HepG2 (cell line): ENCODE data around the gene ZCCHC4. TPM values are rescaled to one million over a fixed set of nuclear protein-coding genes. Genes with fewer than 3 reads are reported as not detected.
A peak's percentile ranks its signal among the peaks of the same experiment; 100 is the strongest.

Experiments
- CREB3 ChIP-seq: sonication (generic); formaldehyde crosslinking; IDR thresholded peaks from 2 replicates; pipeline ENCODE4 v1.5.0; 2020; ENCODE audit warnings: missing genetic modification reagents
- CSRNP2 ChIP-seq: sonication (generic); formaldehyde crosslinking; conservative IDR thresholded peaks from 2 replicates; pipeline ENCODE4 v1.8.0; 2022; ENCODE audit warnings: low read depth, missing genetic modification reagents
- GATAD1 ChIP-seq: IDR thresholded peaks from 2 replicates; pipeline ENCODE4 v1.6.1; 2016; ENCODE audit warnings: missing genetic modification reagents, missing compliant biosample characterization
- HNRNPUL1 ChIP-seq: fragments of 200-400 bp; formaldehyde crosslinking; IDR thresholded peaks from 2 replicates; pipeline ENCODE4 v1.6.1; 2017; ENCODE audit warnings: low read depth, mild to moderate bottlenecking, low read length, moderate library complexity
- KDM5A ChIP-seq: fragments of 200-600 bp; sonication (generic); IDR thresholded peaks from 2 replicates; pipeline ENCODE4 v1.7.0; 2018; ENCODE audit warnings: antibody characterized with exemption, mild to moderate bottlenecking, low read length, borderline replicate concordance
- MED1 ChIP-seq: sonication (generic); formaldehyde crosslinking; IDR thresholded peaks from 2 replicates; pipeline ENCODE4 v1.4.0; 2020; ENCODE audit warnings: missing genetic modification reagents
- MXI1 ChIP-seq: IDR thresholded peaks from 3 replicates; pipeline ENCODE4 v1.6.1; 2012; ENCODE audit warnings: low read depth, low read length, inconsistent platforms, borderline replicate concordance
- PAX8 ChIP-seq: sonication (generic); formaldehyde crosslinking; IDR thresholded peaks from 2 replicates; pipeline ENCODE4 v1.8.0; 2022; ENCODE audit warnings: mild to moderate bottlenecking, missing genetic modification reagents, borderline replicate concordance
- PRDM15 ChIP-seq: sonication (generic); formaldehyde crosslinking; IDR thresholded peaks from 2 replicates; pipeline ENCODE4 v1.4.0; 2020; ENCODE audit warnings: missing genetic modification reagents
- SATB2 ChIP-seq: sonication (generic); formaldehyde crosslinking; IDR thresholded peaks from 2 replicates; pipeline ENCODE4 v1.5.0; 2020; ENCODE audit warnings: missing genetic modification reagents
- SP140L ChIP-seq: sonication (generic); formaldehyde crosslinking; IDR thresholded peaks from 2 replicates; pipeline ENCODE4 v1.4.0; 2020; ENCODE audit warnings: missing genetic modification reagents, borderline replicate concordance
- TFE3 ChIP-seq: IDR thresholded peaks from 2 replicates; pipeline ENCODE4 v1.6.1; 2016
- ZNF24 ChIP-seq: fragments of 450-650 bp; IDR thresholded peaks from 2 replicates; pipeline ENCODE4 v1.6.1; 2017; ENCODE audit warnings: antibody characterized with exemption, mild to moderate bottlenecking
- ZNF333 ChIP-seq: sonication (generic); formaldehyde crosslinking; IDR thresholded peaks from 2 replicates; pipeline ENCODE4 v1.4.0; 2020; ENCODE audit warnings: mild to moderate bottlenecking, missing genetic modification reagents, borderline replicate concordance
- ZNF512B ChIP-seq: sonication (generic); formaldehyde crosslinking; IDR thresholded peaks from 2 replicates; pipeline ENCODE4 v1.5.1; 2020; ENCODE audit warnings: missing genetic modification reagents, mild to moderate bottlenecking, borderline replicate concordance
- ZNF737 ChIP-seq: sonication (generic); formaldehyde crosslinking; IDR thresholded peaks from 2 replicates; pipeline ENCODE4 v1.5.0; 2020; ENCODE audit warnings: missing genetic modification reagents, mild to moderate bottlenecking, borderline replicate concordance
- ZNF781 ChIP-seq: sonication (generic); formaldehyde crosslinking; IDR thresholded peaks from 2 replicates; pipeline ENCODE4 v1.5.1; 2020; ENCODE audit warnings: borderline replicate concordance, mild to moderate bottlenecking, missing genetic modification reagents; ENCODE audit errors: not compliant biosample characterization
- polyA plus RNA-seq, 8 experiments: library from polyadenylated mRNA; depleted of rRNA in 3 of 8; stranded (reverse) in 7 of 8; unstranded in 1 of 8; fragments of >200 nt; fragmentation: Illumina TruSeq in 4 of 8; extraction: Trizol in 4 of 8; gene quantifications; 2 replicates each; pipeline versions ENCODE4 v1.2.1 to v1.2.3, GENCODE V29; 2011 to 2016; ENCODE audit warnings: low read depth in 4 of 8, missing spikeins in 1 of 8, mixed read lengths in 1 of 8; ENCODE audit not compliant: insufficient read depth in 1 of 8
- total RNA-seq, 5 experiments: library from RNA; depleted of rRNA; stranded (reverse); fragments of >200 nt; fragmentation: Illumina TruSeq; extraction: Trizol; gene quantifications; 2 replicates each; pipeline ENCODE4 v1.2.3, GENCODE V29; 2016; ENCODE audit warnings: low read depth in 1 of 5

The ZCCHC4 gene
- total and polyA plus RNA-seq, 2 of the 13 experiments (the other 11 are each of a cell fraction or from before 2014, with no cell fraction given): 13.2 to 15.0 TPM

- TF ChIP-seq CSRNP2 (CRISPR knock-in tag) (no peak; the same call in 1 of the 2 replicates), TFE3 (CRISPR knock-in tag) (0 out of 2 replicates have a peak, but pooled peaks have one; percentile 45), CREB3 (CRISPR knock-in tag) (no peak), SP140L (CRISPR knock-in tag) (peak; percentile 68; the same call in 1 of the 2 replicates), ZNF737 (no peak), PRDM15 (no peak), KDM5A (peak; percentile 94), ZNF512B (CRISPR knock-in tag) (0 out of 2 replicates have a peak, but pooled peaks have one; percentile 27), MXI1 (peak; percentile 88; the same call in 2 of the 3 replicates), GATAD1 (peak; percentile 99), HNRNPUL1 (no peak), MED1 (CRISPR knock-in tag) (peak; percentile 74), PAX8 (CRISPR knock-in tag) (no peak), SATB2 (CRISPR knock-in tag) (no peak), ZNF333 (CRISPR knock-in tag) (peak; percentile 60; the same call in 1 of the 2 replicates), ZNF24 (peak; percentile 61; the same call in 1 of the 2 replicates), ZNF781 (CRISPR knock-in tag) (peak; percentile 57)
Measured at GRCh38 chr4:25312496-25313200, at the start of gene ZCCHC4 (continued).
